Right cardiac atrium (tissue), 5 donors: Measurements from ENCODE around the gene ECM2. TPM values are rescaled to one million over a fixed set of nuclear protein-coding genes. Genes with fewer than 3 reads are reported as not detected.
A peak's percentile ranks its signal among the peaks of the same experiment; 100 is the strongest.

ENCODE experiments used
- ATAC-seq, 2 donors: fragments of 200-7000 bp; cut with Tn5 transposase; one replicate each; pipeline versions ENCODE4 v1.8.0 to v1.9.1; 2020; ENCODE audit warnings: moderate library complexity in 2 of 2, mild to moderate bottlenecking in 1 of 2
- DNase-seq, 3 donors: peaks; one replicate each; pipeline ENCODE4 v3.0.0-alpha.2; 2020
- H3K27ac ChIP-seq: one replicate; pipeline ENCODE4 v1.5.1; 2013; ENCODE audit warnings: mild to moderate bottlenecking, low read length, control low read depth, moderate library complexity
- H3K27me3 ChIP-seq: one replicate; pipeline ENCODE4 v1.6.1; 2013; ENCODE audit not compliant: control insufficient read depth, insufficient read depth
- H3K4me1 ChIP-seq: one replicate; pipeline ENCODE4 v1.6.1; 2013; ENCODE audit warnings: low read length; ENCODE audit not compliant: control insufficient read depth, insufficient read depth
- H3K4me3 ChIP-seq: one replicate; pipeline ENCODE4 v1.5.1; 2013; ENCODE audit warnings: low read length, control low read depth
- H3K9me3 ChIP-seq: one replicate; pipeline ENCODE4 v1.6.1; 2013; ENCODE audit warnings: low read length; ENCODE audit not compliant: control insufficient read depth
- WGBS: extraction: QIAGEN DNeasy Blood & Tissue Kit; methylation state at CpG from one replicate; pipeline ENCODE4 v1.1.7; 2013; 5-methylcytosine and 5-hydroxymethylcytosine counted together
- intact Hi-C, 4 donors: fragments of 100-400 bp; cut with DNase I; formaldehyde crosslinking; loops; one replicate each; pipeline versions ENCODE4 v1.11.0 to v1.14.0; 2022 to 2023
- polyA plus RNA-seq: library from polyadenylated mRNA; stranded (reverse); fragments of 200-250 nt; gene quantifications from one replicate; pipeline ENCODE4 v1.2.3, GENCODE V29; 2013
- total RNA-seq, 4 donors: library from RNA; stranded (reverse); fragmentation: NEBNext Ultra II Directional; extraction: Animal tissue kit (Norgen Biotek cat#: 25700); gene quantifications; one replicate each; pipeline ENCODE4 v1.2.1, GENCODE V29; 2021
- donor health status: healthy with polysubstance abuse.
- donor health status: DM: no; HTN: yes; CAD: no.
- donor health status: DM: no; HTN: no; CAD: no.
- donor health status: DM: no; HTN: yes; CAD: no; lungs with severe emphysema.
- donor health status: DM: yes; HTN: yes; CAD: no.

ECM2 gene
- total and polyA plus RNA-seq, 5 donors: 10.8 to 17.6 (median 12.2) TPM

GRCh38 chr9:92512622-92513021 is 23.2 kb downstream of the ECM2 start:
- no peak for DNase-seq
- 90% methylated on average over 3 of the region's 3 CpGs for WGBS

GRCh38 chr9:92510747-92511146 is 25.0 kb downstream of the ECM2 start:
- no peaks in the 10 kb centered on the region for H3K9me3 ChIP-seq
- intact Hi-C loops: no loop called here
- no peak overlapping the region for H3K27ac ChIP-seq
- ATAC-seq: no peak
- no peaks in the 10 kb centered on the region for H3K4me1 ChIP-seq
- no peak overlapping the region for H3K4me3 ChIP-seq
- H3K27me3 ChIP-seq: no peaks in the 10 kb centered on the region
- no peak for DNase-seq

More at GRCh38 chr9:92512622-92513021, 23.2 kb downstream of the ECM2 start:
- Histone ChIP-seq H3K4me1 (no peaks in the 10 kb centered on the region), H3K4me3 (no peak overlapping the region), H3K9me3 (no peaks in the 10 kb centered on the region), H3K27ac (no peak overlapping the region), H3K27me3 (no peaks in the 10 kb centered on the region)
- intact Hi-C loops: no loop called here
- no peak for ATAC-seq

- no peak for DNase-seq
- no peaks in the 10 kb centered on the region for H3K9me3 ChIP-seq
- H3K27me3 ChIP-seq: no peaks in the 10 kb centered on the region
- no peak overlapping the region for H3K4me3 ChIP-seq
- 93% methylated on average over 5 of the region's 5 CpGs for WGBS
- peaks cover 4% of the 10 kb centered on the region for H3K4me1 ChIP-seq
- H3K27ac ChIP-seq: no peak overlapping the region
- intact Hi-C loops: no loop called here
- no peak for ATAC-seq
These were observed 26.7 kb downstream of the ECM2 start for GRCh38 chr9:92509050-92509449.

- Histone ChIP-seq H3K9me3 (no peaks in the 10 kb centered on the region), H3K4me3 (no peak overlapping the region), H3K4me1 (peaks cover 6% of the 10 kb centered on the region), H3K27ac (no peak overlapping the region), H3K27me3 (no peaks in the 10 kb centered on the region)
- 25% methylated on average over 10 of the region's 10 CpGs for WGBS
- intact Hi-C loops: no loop called here
- DNase-seq (peak in 2 of 3 donors; percentile 66 to 69), ATAC-seq (peak in 1 of 2 donors; percentile 6)
These were observed 27.6 kb downstream of the ECM2 start for GRCh38 chr9:92508018-92508820.

- H3K4me1 ChIP-seq: peaks cover 6% of the 10 kb centered on the region
- H3K4me3 ChIP-seq: no peak overlapping the region
- ATAC-seq (no peak), DNase-seq (no peak)
- WGBS: 57% methylated on average over 4 of the region's 4 CpGs
- no peaks in the 10 kb centered on the region for H3K9me3 ChIP-seq
- H3K27me3 ChIP-seq: no peaks in the 10 kb centered on the region
- no peak overlapping the region for H3K27ac ChIP-seq
- intact Hi-C loops: no loop called here
These were observed 28.3 kb downstream of the ECM2 start for GRCh38 chr9:92507496-92507895.

- no peaks in the 10 kb centered on the region for H3K9me3 ChIP-seq
- peaks cover 8% of the 10 kb centered on the region for H3K4me1 ChIP-seq
- intact Hi-C loops: no loop called here
- no peak overlapping the region for H3K4me3 ChIP-seq
- peak overlapping the region; percentile 64 for H3K27ac ChIP-seq
- no peaks in the 10 kb centered on the region for H3K27me3 ChIP-seq
- no peak for ATAC-seq
- WGBS: 88% methylated on average over 2 of the region's 2 CpGs
- DNase-seq: no peak
These were observed 28.8 kb downstream of the ECM2 start for GRCh38 chr9:92507005-92507404.

GRCh38 chr9:92506184-92506857 is 29.5 kb downstream of the ECM2 start:
- H3K4me1 ChIP-seq: peaks cover 9% of the 10 kb centered on the region
- ATAC-seq (peak; percentile 66 to 81), DNase-seq (peak; percentile 44 to 68 (median 53))
- no peaks in the 10 kb centered on the region for H3K27me3 ChIP-seq
- H3K27ac ChIP-seq: peak overlapping the region; percentile 82
- 59% methylated on average over 3 of the region's 3 CpGs for WGBS
- intact Hi-C loops: no loop called here
- no peaks in the 10 kb centered on the region for H3K9me3 ChIP-seq
- H3K4me3 ChIP-seq: no peak overlapping the region

- H3K4me3 ChIP-seq: no peak overlapping the region
- H3K27me3 ChIP-seq: no peaks in the 10 kb centered on the region
- WGBS: 98% methylated on average over 2 of the region's 2 CpGs
- peaks cover 9% of the 10 kb centered on the region for H3K4me1 ChIP-seq
- ATAC-seq (no peak), DNase-seq (no peak)
- H3K9me3 ChIP-seq: no peaks in the 10 kb centered on the region
- intact Hi-C loops: no loop called here
- peak overlapping the region; percentile 48 for H3K27ac ChIP-seq
These were observed 30.9 kb downstream of the ECM2 start for GRCh38 chr9:92504881-92505280.

- H3K4me1 ChIP-seq: peaks cover 12% of the 10 kb centered on the region
- no peak overlapping the region for H3K4me3 ChIP-seq
- H3K27ac ChIP-seq: no peak overlapping the region
- no peaks in the 10 kb centered on the region for H3K9me3 ChIP-seq
- no peak for DNase-seq
- intact Hi-C loops: no loop called here
- no peak for ATAC-seq
- no peaks in the 10 kb centered on the region for H3K27me3 ChIP-seq
- 87% methylated on average over 2 of the region's 2 CpGs for WGBS
These were observed 32.6 kb downstream of the ECM2 start for GRCh38 chr9:92503156-92503555.

GRCh38 chr9:92501671-92502393 is 34.0 kb downstream of the ECM2 start:
- H3K27ac ChIP-seq: peak overlapping the region; percentile 43
- DNase-seq: peak; percentile 54 to 82 (median 70)
- H3K4me3 ChIP-seq: no peak overlapping the region
- ATAC-seq: peak; percentile 79 to 85
- intact Hi-C loops: no loop called here
- 74% methylated on average over 5 of the region's 5 CpGs for WGBS
- H3K27me3 ChIP-seq: no peaks in the 10 kb centered on the region
- no peaks in the 10 kb centered on the region for H3K9me3 ChIP-seq
- peaks cover 12% of the 10 kb centered on the region for H3K4me1 ChIP-seq

- intact Hi-C loops: no loop called here
- H3K27me3 ChIP-seq: no peaks in the 10 kb centered on the region
- DNase-seq (no peak), ATAC-seq (no peak)
- no peaks in the 10 kb centered on the region for H3K9me3 ChIP-seq
- WGBS: 85% methylated on average over 5 of the region's 5 CpGs
- H3K27ac ChIP-seq: no peak overlapping the region
- H3K4me1 ChIP-seq: peaks cover 12% of the 10 kb centered on the region
- H3K4me3 ChIP-seq: no peak overlapping the region
These were observed 35.1 kb downstream of the ECM2 start for GRCh38 chr9:92500725-92501124.
